Nephron progenitor cell (in vitro differentiated cells): ENCODE results near the gene ERBB4.

Experiments
- DNase-seq: peaks from one replicate; pipeline ENCODE4 v3.0.0; 2021
- H3K27ac Mint-ChIP-seq: 2 replicates; pipeline ENCODE4 v1.8.0; 2021; ENCODE audit warnings: mild to moderate bottlenecking, moderate library complexity, mixed read lengths
- H3K27me3 Mint-ChIP-seq: 2 replicates; pipeline ENCODE4 v1.8.0; 2021; ENCODE audit warnings: mild to moderate bottlenecking, low read depth, mixed read lengths; ENCODE audit not compliant: poor library complexity
- H3K36me3 Mint-ChIP-seq: 2 replicates; pipeline ENCODE4 v1.8.0; 2021; ENCODE audit warnings: low read depth, mixed read lengths
- H3K4me1 Mint-ChIP-seq: 2 replicates; pipeline ENCODE4 v1.8.0; 2021; ENCODE audit warnings: mixed read lengths
- H3K4me3 Mint-ChIP-seq: 2 replicates; pipeline ENCODE4 v1.8.0; 2021; ENCODE audit warnings: mild to moderate bottlenecking, moderate library complexity, mixed read lengths
- H3K9me3 Mint-ChIP-seq: 2 replicates; pipeline ENCODE4 v1.8.0; 2021; ENCODE audit warnings: mild to moderate bottlenecking, moderate library complexity, mixed read lengths
- CTCF ChIP-seq: fragments of 200-600 bp; sonication (generic); IDR thresholded peaks from 2 replicates; pipeline ENCODE4 v1.5.0; 2021; ENCODE audit warnings: antibody characterized with exemption

ERBB4 gene

GRCh38 chr2:212034841-212035585 is 503.6 kb downstream of the ERBB4 start:
- Mint-ChIP-seq H3K4me1 (peaks cover 4% of the 10 kb centered on the region), H3K9me3 (no peaks in the 10 kb centered on the region), H3K4me3 (no peak overlapping the region), H3K36me3 (no peaks in the 10 kb centered on the region), H3K27me3 (no peaks in the 10 kb centered on the region), H3K27ac (no peak overlapping the region)
- TF ChIP-seq CTCF = no peak
- no peak for DNase-seq

- H3K4me1 Mint-ChIP-seq = peaks cover 4% of the 10 kb centered on the region
- no peak overlapping the region for H3K4me3 Mint-ChIP-seq
- no peaks in the 10 kb centered on the region for H3K36me3 Mint-ChIP-seq
- H3K27ac Mint-ChIP-seq = no peak overlapping the region
- TF ChIP-seq CTCF = no peak
- H3K9me3 Mint-ChIP-seq = no peaks in the 10 kb centered on the region
- no peak for DNase-seq
- H3K27me3 Mint-ChIP-seq = no peaks in the 10 kb centered on the region
Measured at GRCh38 chr2:212033888-212034287, 504.7 kb downstream of the ERBB4 start.

- no peak overlapping the region for H3K27ac Mint-ChIP-seq
- H3K36me3 Mint-ChIP-seq = no peaks in the 10 kb centered on the region
- TF ChIP-seq CTCF = no peak
- peaks cover 4% of the 10 kb centered on the region for H3K4me1 Mint-ChIP-seq
- H3K4me3 Mint-ChIP-seq = no peak overlapping the region
- no peak for DNase-seq
- no peaks in the 10 kb centered on the region for H3K27me3 Mint-ChIP-seq
- H3K9me3 Mint-ChIP-seq = no peaks in the 10 kb centered on the region
Measured at GRCh38 chr2:212032536-212033219, 505.9 kb downstream of the ERBB4 start.

GRCh38 chr2:212032032-212032431 is 506.6 kb downstream of the ERBB4 start:
- peaks cover 4% of the 10 kb centered on the region for H3K4me1 Mint-ChIP-seq

GRCh38 chr2:212030709-212031108 is 507.9 kb downstream of the ERBB4 start:
- no peaks in the 10 kb centered on the region for H3K36me3 Mint-ChIP-seq
- no peaks in the 10 kb centered on the region for H3K9me3 Mint-ChIP-seq
- peak overlapping the region; percentile 18 for H3K27ac Mint-ChIP-seq
- H3K4me1 Mint-ChIP-seq = peaks cover 4% of the 10 kb centered on the region
- no peak for DNase-seq
- no peak for TF ChIP-seq CTCF
- H3K4me3 Mint-ChIP-seq = no peak overlapping the region
- no peaks in the 10 kb centered on the region for H3K27me3 Mint-ChIP-seq

More at GRCh38 chr2:212032032-212032431, 506.6 kb downstream of the ERBB4 start:
- DNase-seq = no peak
- Mint-ChIP-seq H3K27ac (no peak overlapping the region), H3K4me3 (no peak overlapping the region), H3K9me3 (no peaks in the 10 kb centered on the region), H3K27me3 (no peaks in the 10 kb centered on the region), H3K36me3 (no peaks in the 10 kb centered on the region)
- TF ChIP-seq CTCF = no peak
